Islet of Langerhans (tissue), 1 donor: ENCODE measurements around the gene ZNF236.
A peak's percentile ranks its signal among the peaks of the same experiment; 100 is the strongest.

ENCODE experiments used
- FAIRE-seq: peaks from one replicate; lab custom pipeline; 2011; peaks lifted over from hg19 to GRCh38; lab: Jason Lieb, UNC

The ZNF236 gene

DNA sequence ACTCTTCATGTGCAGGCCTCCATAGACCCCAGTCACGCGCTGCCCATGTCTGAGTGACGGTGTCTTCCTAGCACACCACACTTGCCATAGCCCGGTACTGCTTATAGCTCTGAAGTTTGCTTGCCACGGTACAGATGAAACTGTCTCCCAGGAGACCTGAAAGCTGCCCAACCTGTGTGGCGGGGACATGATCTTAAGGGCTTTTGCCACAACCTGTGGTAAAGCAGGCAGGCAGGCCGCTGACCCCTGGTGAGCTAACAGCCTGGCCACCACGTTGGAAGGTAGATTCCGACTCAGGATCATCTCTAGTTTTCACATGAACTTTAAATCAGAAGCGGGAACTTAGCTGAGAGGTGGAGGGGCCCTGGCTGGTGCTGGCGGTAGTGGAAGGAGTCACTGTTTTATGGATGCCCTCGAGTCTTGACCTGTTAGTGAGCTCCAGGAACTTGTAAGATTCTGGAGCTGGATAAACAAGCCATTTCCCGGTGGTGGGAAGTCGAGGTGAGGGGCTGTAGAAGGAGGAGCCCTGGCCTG, 153.3 kb downstream of the ZNF236 start:
- FAIRE-seq: no peak

- FAIRE-seq: no peak
Observed at GRCh38 chr18:76977108-76977621, 154.8 kb downstream of the ZNF236 start.

- FAIRE-seq: no peak
Observed at GRCh38 chr18:76977684-76978232, 155.4 kb downstream of the ZNF236 start.

DNA sequence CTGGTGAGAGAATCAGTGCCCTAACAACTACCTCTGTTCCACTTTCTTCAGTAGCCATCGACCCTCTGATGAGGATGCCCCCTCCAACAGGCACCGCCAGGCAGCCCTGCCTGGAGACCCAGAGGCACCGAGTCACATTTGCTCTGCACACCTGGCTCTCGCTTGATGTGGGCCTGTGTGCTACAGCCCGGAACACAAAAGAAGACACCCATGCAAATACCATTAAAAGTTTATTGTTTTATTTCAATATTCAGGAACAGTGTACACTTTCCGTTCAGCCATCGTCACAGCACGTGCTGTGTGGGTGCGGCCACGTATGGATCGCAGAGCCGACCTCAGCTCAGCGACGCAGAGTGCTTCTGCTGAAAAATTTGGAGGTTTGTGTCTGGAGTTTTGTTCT, 156.3 kb downstream of the ZNF236 start:
- FAIRE-seq: no peak

DNA sequence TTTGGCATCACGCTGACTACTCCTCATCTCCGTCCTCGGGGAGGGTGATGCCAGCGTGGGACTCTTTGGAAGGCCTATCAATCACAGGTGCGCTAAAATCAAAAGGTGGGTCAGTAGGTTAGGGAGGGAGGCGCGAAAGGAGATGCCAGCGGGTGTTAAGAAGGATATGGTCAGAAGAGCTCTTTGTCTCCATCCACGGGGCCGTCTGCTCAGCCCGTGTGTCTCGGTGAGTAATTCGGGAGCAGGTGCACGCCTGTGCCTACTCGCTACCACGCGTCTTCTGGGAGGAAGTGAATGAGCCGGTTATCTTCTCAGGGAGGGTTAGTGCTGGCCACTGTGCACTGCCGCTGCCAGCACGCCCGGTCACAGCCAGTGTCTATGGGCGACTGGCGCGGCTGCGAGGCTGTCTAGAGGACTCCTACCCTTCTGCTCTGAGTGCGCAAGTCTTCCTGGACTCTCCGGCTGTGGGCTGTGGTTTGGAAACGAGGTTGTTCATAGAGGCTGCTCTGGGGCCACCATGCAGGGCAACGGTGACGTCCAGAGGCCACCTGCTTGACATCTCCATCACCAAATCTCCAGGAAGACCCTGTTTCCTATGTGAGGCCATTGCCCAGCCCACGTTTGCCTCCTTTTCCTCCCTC, 156.9 kb downstream of the ZNF236 start:
- no peak for FAIRE-seq

GRCh38 chr18:76979906-76980305, 157.5 kb downstream of the ZNF236 start:
- FAIRE-seq: no peak

- FAIRE-seq: no peak
Observed at GRCh38 chr18:76980663-76981395, 158.5 kb downstream of the ZNF236 start.

GRCh38 chr18:76981396-76981968, 159.1 kb downstream of the ZNF236 start:
- no peak for FAIRE-seq

DNA sequence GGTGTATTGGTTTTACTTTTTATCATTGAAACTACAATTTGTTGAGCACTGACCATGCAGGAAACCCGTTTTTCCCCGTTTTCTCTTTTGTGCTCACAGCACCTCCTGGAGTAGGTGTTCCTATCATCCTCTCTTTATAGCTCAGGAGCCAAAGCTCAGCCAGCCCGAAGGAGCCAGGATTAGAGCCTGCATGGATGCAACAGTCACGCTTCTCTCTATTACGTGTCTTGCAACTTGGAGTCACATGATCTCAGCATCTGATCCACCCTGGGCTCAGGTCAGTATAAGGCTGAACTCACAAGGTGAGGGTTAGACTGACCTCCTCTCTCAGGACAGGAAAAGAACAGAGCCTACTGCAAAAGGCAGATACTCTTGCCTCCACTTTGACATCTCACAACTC, 159.7 kb downstream of the ZNF236 start:
- FAIRE-seq: no peak

DNA sequence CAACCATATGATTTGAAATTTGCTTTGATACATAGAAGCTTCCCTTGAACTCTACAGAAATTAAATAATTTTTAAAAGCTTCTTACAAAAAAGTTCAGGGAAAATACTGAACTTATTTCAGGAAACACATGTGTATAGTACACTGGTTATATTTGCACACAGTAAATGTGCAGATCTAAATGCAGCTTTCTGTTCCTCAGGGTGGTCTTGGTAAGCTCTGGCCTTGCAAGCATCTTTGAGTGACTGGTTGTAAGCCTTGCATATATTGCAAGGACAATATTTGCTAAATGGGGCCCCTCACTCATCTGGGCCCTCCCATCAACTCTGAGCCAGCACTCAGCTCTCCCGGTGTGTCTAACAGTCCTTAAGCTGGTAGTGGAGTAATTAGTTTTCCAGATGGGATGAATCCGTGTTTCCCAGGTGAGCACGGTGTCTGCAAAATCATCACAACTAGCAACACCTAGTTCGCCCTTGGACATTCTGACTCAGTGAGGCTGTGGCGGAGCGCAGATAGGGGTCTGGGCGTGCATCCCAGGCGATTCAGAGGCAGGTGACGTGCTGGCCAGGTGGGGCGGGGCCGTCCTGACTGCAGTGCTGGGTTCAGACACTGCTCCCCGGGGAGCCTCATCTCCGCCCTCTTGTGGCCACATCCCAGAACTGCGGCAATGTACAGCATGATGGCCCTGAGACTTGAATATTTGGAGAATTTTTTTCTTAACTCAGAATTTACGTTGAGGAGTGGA, 160.7 kb downstream of the ZNF236 start:
- peak; percentile 24 for FAIRE-seq

DNA sequence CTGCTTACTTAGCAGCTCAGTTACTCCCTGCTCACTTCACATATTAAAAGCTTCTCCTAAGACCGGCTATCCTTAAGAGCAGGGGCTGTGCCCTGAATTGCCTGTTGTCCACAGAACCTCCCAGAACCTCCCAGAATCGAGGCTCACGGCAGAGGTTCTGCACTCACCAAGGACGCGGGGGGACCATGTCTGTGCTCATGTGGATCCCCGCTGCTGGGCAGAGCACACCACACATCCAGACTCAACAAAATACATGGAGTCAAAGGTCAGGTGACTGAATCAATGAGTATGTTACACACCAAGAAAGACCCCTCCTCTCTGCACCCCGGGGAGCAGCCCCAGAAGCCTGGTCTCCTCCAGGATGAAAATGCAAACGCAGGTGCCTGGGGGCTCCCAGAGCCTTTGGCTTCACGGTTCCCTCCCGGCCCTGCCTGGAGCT, 161.3 kb downstream of the ZNF236 start:
- FAIRE-seq: no peak

DNA sequence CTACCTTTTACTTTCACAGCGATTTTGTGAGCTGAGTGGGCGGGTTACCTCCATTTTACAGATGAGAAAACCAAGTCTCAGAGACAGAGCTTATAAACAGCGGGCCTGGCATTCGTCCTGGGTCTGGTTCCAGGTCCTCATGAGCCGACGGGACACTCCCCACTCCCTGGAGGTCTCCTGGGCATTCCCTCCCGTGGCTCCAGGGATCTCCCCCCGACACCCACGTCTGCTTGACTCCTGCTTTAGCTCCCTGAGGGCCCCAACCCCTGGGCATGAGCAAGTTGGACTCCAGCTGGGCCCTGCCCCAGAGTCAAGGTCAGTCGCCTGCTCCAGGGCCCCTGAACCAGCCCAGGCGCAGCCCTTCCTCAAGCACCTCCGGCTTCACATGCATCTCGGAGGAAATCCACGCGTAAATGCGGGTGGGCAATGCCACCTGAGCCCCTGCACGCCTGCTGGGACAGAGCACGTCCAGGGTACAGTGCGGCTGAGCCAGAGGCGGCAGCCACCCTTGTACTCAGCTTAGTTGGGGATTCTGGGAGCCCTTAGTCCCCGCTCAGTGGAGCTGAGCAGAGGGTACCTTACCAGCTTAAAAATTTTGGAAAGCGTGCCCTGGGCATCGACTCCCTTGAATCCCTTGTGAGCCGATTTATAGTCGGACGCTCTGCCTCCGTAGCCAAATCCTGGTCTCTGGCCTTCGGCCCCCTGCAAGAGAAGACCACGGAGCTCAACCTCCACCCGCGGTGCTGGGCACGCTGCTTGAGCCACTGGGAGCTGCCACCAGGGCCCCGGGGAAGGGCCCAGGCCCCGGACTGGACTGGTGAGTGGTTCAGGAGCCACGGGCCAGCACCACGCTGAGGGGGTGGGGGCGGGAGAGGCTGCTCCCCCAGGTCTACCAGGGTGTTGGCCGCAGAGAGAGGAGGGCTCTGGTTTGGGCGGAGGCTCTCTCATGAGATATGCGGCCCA, 162.1 kb downstream of the ZNF236 start:
- no peak for FAIRE-seq

DNA sequence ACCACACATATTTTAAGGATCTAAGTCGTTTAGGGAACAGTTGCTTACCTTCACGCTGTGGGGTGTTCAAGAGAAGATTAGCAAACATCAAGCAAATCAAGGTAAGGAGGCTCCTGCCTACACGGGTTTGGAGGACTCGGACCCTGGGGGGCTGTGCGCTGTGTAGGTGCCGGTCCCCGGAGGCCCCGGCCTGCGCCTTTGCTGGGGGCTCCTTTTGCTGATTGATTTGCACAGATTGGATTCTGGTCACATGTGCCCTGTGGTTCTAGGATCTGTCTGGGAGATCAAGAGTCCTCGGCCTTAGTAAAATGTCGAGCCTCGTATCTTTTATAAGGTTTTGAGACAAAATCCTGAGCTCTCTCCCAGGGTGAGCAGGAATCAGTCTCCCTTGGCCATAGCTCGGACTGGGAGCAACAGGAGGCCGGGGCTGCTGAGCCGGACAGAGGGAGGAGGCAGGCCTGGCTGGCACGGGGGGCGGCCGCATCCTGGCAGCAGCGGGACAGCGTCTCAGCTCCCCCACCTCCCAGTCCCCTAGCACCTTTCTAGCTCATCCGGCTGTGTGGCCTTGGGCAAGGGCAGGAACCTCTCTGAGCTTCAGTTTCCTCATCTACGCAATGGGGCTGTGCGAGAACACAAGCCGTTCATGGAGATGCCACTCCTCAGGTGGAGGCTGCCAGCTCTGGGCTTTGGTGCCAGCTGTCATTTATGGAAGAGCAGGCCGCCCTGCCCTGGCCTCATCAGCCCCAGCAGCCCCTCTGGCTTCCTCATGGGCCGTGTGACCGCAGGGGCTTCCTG, 163.0 kb downstream of the ZNF236 start:
- FAIRE-seq: no peak

GRCh38 chr18:76985951-76986236, 163.5 kb downstream of the ZNF236 start:
- FAIRE-seq: no peak

- FAIRE-seq: no peak
Observed at GRCh38 chr18:76986406-76986805, 164.0 kb downstream of the ZNF236 start.

- no peak for FAIRE-seq
Observed at GRCh38 chr18:76988031-76988826, 165.9 kb downstream of the ZNF236 start.

DNA sequence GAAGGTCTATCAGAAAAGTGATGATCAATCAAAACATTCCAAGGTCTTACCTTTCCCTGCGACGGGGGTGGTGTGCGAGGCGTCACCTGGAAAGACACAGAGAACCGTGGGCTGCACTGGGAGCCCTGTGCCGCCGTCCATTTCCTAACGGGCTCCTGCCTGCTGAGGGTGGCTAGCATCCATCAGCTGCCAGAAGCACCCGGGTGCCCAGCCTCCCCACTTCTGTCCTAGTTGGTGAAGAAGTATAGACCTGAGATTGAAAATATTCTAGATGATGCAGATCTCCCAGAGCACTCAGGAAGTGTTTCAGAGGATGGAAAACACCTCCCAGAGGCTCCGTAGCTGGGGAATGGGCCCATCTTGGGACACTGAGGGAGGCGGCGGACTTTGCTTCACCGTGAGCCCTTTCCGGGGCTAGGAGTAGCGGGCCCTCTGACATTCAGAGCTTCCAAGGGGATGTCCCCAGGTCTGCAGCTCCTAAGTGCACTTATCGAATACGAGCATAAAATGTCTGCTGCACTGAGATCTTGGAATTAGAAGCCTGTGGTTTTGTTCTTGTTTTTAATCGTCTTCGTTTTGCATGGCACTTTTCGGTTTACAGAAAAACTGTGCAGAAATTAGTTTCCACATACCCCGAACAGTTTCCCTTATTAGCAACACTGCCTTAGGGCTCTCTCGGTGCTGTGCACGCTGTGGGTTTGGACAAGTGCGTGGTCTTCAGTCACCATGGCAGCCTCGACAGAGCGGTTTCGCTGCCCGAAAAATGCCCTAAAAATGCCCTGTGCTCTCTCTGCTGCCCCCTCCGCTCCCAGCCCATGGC, 166.7 kb downstream of the ZNF236 start:
- FAIRE-seq: no peak

DNA sequence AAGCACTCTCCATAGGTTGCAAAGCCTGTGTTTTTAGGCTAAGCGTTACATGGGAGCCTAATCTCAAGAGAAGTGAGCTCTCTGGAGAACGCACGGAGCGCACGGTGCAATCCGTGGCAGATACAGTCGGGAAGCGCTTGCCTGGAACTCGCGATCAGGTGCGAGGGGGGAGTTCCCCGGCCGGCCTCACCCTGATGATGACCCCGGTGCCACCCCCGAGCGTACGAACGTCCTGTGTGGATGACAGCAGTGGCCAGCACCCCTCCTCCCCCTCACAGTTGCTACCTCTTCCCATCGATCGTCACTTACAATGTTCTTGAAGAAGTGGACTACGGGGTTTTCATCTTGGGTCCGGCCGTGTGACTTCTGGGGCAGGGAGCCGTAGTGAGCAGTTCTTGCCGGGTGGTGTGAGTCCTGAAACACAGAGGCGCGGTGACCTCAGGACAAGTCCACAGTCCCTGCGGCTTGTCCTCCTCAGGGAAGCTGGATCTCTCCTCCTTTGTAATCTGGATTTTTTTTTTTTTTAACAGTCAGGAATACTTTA, 167.4 kb downstream of the ZNF236 start:
- no peak for FAIRE-seq
